ENCODE data around the gene CLCN3. TPM values are rescaled to one million over a fixed set of nuclear protein-coding genes. Genes with fewer than 3 reads are reported as not detected.
A peak's percentile ranks its signal among the peaks of the same experiment; 100 is the strongest.

Gene CLCN3
- total RNA-seq, 1 experiment from 2014 or later = 29.1 TPM

GRCh38 chr4:169640261-169640870 is 20.0 kb downstream of the CLCN3 start:
- no peak for DNase-seq (ENCODE audit: low spot score)
- ChIA-PET POLR2A (no interaction called here), CTCF (no interaction called here)
- no peaks in the 10 kb centered on the region for H3K4me1 Mint-ChIP-seq
- H3K27ac Mint-ChIP-seq = no peak overlapping the region
- H3K36me3 Mint-ChIP-seq = peaks cover 26% of the 10 kb centered on the region
- H3K4me3 Mint-ChIP-seq = no peak overlapping the region
- H3K9me3 Mint-ChIP-seq = no peaks in the 10 kb centered on the region
- ATAC-seq = no peak
- H3K27me3 Mint-ChIP-seq (ENCODE audit: low read depth) = no peaks in the 10 kb centered on the region
- TF ChIP-seq NFE2L1 (CRISPR knock-in tag; IDR thresholded peaks at IDR 0.05) = no peak
- no peak for TF ChIP-seq TCF7 (CRISPR knock-in tag; IDR thresholded peaks at IDR 0.05; ENCODE audit: low read depth)
- no peak for TF ChIP-seq ZNF532 (CRISPR knock-in tag; IDR thresholded peaks at IDR 0.05; ENCODE audit: borderline replicate concordance)
- no peak for TF ChIP-seq ZNF423 (CRISPR knock-in tag; IDR thresholded peaks at IDR 0.05)
- TF ChIP-seq E2F4 (CRISPR knock-in tag; IDR thresholded peaks at IDR 0.05; ENCODE audit: borderline replicate concordance, low read depth) = no peak
- TF ChIP-seq ETV6 (CRISPR knock-in tag; IDR thresholded peaks at IDR 0.05) = no peak
- no peak for TF ChIP-seq JUN (CRISPR knock-in tag; IDR thresholded peaks at IDR 0.05)
- no peak for TF ChIP-seq SOX15 (CRISPR knock-in tag; IDR thresholded peaks at IDR 0.05)

DNA sequence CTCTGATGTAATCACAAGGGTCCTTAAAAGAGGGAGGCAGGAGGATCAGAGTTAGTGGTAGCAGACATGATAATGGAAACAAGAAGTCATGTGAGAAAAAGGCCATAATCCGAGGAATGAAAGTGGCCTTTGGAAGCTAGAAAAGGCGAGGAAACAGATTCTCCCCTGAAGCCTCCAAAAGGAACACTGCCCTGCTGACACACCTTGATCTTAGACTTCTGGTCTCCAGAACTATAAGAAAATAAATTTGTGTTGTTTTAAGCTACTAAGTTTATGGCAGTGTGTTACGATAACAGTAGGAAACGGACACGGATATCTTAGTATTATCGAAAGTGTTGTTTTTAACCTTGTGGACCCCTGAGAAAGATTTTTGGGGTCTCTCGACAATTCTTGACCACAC is 24.4 kb downstream of the CLCN3 start:
- H3K36me3 Mint-ChIP-seq = peaks cover 8% of the 10 kb centered on the region; the same call in 1 of the 2 replicates
- no peak for TF ChIP-seq ETV6 (CRISPR knock-in tag; IDR thresholded peaks at IDR 0.05)
- TF ChIP-seq NR2C2 (CRISPR knock-in tag; IDR thresholded peaks at IDR 0.05) = no peak
- TF ChIP-seq CREB1 (CRISPR knock-in tag; IDR thresholded peaks at IDR 0.05) = no peak
- TF ChIP-seq ZBTB21 (CRISPR knock-in tag; IDR thresholded peaks at IDR 0.05; ENCODE audit: borderline replicate concordance) = no peak
- TF ChIP-seq, protein P1, sequence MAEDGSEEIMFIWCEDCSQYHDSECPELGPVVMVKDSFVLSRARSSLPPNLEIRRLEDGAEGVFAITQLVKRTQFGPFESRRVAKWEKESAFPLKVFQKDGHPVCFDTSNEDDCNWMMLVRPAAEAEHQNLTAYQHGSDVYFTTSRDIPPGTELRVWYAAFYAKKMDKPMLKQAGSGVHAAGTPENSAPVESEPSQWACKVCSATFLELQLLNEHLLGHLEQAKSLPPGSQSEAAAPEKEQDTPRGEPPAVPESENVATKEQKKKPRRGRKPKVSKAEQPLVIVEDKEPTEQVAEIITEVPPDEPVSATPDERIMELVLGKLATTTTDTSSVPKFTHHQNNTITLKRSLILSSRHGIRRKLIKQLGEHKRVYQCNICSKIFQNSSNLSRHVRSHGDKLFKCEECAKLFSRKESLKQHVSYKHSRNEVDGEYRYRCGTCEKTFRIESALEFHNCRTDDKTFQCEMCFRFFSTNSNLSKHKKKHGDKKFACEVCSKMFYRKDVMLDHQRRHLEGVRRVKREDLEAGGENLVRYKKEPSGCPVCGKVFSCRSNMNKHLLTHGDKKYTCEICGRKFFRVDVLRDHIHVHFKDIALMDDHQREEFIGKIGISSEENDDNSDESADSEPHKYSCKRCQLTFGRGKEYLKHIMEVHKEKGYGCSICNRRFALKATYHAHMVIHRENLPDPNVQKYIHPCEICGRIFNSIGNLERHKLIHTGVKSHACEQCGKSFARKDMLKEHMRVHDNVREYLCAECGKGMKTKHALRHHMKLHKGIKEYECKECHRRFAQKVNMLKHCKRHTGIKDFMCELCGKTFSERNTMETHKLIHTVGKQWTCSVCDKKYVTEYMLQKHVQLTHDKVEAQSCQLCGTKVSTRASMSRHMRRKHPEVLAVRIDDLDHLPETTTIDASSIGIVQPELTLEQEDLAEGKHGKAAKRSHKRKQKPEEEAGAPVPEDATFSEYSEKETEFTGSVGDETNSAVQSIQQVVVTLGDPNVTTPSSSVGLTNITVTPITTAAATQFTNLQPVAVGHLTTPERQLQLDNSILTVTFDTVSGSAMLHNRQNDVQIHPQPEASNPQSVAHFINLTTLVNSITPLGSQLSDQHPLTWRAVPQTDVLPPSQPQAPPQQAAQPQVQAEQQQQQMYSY (CRISPR knock-in tag; IDR thresholded peaks at IDR 0.05) = no peak
- no peak for TF ChIP-seq ATF1 (CRISPR knock-in tag; IDR thresholded peaks at IDR 0.05)
- TF ChIP-seq HMGA2 (CRISPR knock-in tag; IDR thresholded peaks at IDR 0.05) = no peak
- TF ChIP-seq NR1H2 (CRISPR knock-in tag; IDR thresholded peaks at IDR 0.05) = no peak
- TF ChIP-seq TP53 (CRISPR knock-in tag; IDR thresholded peaks at IDR 0.05) = no peak
- no peak for TF ChIP-seq STAT6 (CRISPR knock-in tag; conservative IDR thresholded peaks at IDR 0.05; ENCODE audit: low read depth)
- TF ChIP-seq KAT7 (CRISPR knock-in tag; IDR thresholded peaks at IDR 0.05; ENCODE audit: borderline replicate concordance) = no peak
- no peak for TF ChIP-seq IRF1 (CRISPR knock-in tag; IDR thresholded peaks at IDR 0.05)
- TF ChIP-seq, protein P2, sequence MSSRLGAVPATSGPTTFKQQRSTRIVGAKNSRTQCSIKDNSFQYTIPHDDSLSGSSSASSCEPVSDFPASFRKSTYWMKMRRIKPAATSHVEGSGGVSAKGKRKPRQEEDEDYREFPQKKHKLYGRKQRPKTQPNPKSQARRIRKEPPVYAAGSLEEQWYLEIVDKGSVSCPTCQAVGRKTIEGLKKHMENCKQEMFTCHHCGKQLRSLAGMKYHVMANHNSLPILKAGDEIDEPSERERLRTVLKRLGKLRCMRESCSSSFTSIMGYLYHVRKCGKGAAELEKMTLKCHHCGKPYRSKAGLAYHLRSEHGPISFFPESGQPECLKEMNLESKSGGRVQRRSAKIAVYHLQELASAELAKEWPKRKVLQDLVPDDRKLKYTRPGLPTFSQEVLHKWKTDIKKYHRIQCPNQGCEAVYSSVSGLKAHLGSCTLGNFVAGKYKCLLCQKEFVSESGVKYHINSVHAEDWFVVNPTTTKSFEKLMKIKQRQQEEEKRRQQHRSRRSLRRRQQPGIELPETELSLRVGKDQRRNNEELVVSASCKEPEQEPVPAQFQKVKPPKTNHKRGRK (CRISPR knock-in tag; IDR thresholded peaks at IDR 0.05; ENCODE audit: borderline replicate concordance) = no peak
- TF ChIP-seq FOXP1 (CRISPR knock-in tag; IDR thresholded peaks at IDR 0.05; ENCODE audit: borderline replicate concordance) = no peak

More for the DNA sequence above, 24.4 kb downstream of the CLCN3 start:
- DNase-seq (ENCODE audit: low spot score) (no peak), ATAC-seq (no peak)
- Mint-ChIP-seq H3K4me3 (no peak overlapping the region), H3K27ac (peak overlapping the region; percentile 7; the same call in 1 of the 2 replicates), H3K9me3 (no peaks in the 10 kb centered on the region), H3K27me3 (ENCODE audit: low read depth) (no peaks in the 10 kb centered on the region), H3K4me1 (no peaks in the 10 kb centered on the region)
- POLR2A ChIA-PET = no interaction called here
- CTCF ChIA-PET = interaction anchor here (1.6 kb wide), 1 partner anchor 32 kb away, joined by 5 read pairs; no protein-coding TSS in a partner anchor
